ENCODE data around the gene ARHGEF11.

The ARHGEF11 gene

DNA sequence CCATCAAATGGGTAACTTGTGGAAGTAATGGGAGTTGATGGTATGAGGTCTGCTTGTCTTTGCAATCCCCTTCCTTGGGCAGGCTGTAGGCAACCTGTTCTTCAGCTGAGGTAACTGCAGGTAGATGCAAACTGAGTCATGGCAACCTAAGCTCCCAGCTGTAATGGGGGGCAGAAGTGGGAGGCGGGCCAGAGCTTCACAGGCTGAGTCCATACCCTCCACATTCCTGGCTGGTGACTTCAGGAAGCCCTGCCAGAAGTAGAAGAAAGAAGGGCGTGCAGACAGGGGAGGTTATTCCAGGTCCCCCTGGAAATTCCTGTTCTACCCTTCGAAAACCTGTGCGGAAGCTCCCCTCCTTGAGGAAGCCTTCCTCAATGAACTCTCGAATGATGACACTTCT, 44.9 kb downstream of the ARHGEF11 start:
- DNase-seq: no peak

DNA sequence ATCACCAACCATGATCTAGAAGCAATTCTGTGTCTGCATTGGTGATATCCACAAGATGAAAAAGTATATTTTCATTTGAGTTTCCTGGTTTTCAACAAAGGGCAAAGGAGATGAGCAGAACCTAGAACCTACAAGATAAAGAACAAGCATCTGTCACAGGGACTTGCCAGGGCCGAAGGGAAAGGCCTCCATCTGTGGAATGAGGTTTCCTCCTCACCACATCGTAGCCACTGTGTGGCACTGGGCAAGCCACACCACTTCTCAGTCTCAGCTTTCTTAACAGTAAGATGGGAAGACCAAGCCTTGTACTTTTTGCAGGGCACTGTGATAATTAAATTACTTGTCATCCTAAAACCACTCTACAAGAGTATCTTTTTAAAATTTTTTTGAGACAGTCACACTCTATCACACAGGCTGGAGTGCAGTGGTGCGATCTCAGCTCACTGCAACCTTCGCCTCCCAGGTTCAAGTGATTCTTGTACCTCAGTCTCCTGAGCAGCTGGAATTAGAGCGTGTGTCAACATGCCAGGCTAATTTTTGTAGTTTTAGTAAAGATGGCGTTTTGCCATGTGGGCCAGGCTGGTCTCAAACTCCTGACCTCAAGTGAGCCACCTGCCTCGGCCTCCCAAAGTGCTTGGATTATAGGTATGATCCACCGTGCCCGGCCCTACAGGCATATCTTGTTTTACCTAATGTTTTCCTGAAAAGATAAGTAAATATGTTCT, 45.8 kb downstream of the ARHGEF11 start:
- no peak for DNase-seq

DNA sequence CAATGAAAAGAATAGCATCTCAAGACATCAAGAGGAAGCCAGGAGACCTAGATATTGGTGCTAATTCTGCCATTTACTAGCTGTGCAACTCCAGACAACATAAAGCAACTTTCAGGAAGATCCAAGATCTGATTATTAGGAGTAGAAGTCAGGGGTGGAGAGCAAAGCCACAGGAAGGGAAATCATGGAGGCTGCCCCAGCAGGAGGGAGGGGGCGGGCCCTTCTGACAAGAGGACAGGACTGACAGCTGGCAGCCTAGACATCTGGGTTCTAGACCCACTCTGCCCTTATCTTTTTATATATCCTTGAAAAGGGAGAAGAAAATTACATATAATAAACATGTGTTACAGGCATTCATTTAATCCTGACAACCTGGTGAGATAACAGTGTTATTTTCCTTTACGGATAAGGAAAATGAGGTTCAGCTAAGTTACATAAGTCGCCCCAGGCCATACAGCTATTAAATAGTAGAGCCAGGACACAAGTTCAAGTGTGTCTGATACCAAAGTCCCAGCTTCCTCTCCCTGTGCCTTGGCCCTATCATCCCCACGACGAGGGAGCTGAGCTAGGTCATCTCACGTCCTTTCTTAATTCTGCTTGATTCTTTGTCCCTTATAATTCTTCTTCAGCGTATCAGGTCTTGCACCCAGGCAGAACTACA, 46.6 kb downstream of the ARHGEF11 start:
- no peak for DNase-seq

DNA sequence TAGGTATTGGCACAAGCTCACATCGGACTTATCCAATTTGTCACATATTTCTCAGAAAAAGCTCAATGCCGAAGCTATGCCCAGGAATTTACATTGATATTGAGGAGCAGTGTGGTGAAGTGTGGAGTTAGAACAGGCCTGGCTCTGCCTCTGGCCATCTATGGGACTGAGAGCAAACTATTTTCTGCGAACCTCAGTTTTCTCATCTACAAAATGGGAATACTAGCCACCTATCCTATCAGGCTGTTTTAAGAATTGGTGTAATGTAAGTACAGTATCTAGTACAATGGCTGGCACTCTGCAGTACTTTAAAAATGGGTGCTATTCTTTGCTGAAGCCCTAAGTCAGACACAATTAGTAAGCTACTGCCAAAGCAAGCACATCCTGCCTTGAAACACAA, 47.2 kb downstream of the ARHGEF11 start:
- DNase-seq: no peak

DNA sequence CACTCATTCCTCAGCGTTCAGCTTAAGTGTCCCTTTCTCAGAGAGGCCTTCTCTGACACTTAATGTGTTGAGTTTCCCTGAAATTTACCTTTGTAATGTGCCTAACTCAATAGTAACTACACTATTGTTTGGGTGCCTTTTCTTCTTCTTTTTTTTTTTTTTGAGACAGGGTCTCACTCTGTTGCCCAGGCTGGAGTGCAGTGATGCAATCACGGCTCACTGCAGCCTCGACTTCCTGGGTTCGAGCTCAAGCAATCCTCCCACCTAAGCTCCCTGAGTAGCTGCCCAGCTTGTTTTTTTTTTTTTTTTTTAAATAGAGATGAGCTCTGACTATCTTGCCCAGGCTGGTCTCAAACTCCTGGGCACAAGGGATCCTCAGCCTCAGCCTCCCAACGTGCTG, 50.1 kb downstream of the ARHGEF11 start:
- DNase-seq: no peak

DNA sequence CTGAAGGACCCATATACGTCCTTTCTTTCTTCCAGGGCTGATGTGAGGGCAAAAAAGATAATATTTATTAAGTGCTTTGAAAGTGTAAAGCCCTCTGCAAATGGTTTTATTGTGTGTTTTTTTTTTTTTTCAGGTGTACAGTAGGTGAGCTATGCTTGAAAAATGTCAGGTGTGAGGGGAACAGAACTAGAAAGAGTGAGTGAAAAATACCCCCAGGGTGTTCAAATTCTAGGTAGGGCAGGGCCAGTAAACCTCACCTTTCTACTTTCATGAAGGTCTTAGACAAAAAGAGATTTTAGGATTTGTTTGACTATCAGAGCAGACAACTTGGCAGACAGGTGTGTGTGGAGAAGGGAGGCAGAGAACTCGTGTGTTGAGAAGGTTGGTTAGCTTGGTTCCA, 51.3 kb downstream of the ARHGEF11 start:
- DNase-seq: no peak

DNA sequence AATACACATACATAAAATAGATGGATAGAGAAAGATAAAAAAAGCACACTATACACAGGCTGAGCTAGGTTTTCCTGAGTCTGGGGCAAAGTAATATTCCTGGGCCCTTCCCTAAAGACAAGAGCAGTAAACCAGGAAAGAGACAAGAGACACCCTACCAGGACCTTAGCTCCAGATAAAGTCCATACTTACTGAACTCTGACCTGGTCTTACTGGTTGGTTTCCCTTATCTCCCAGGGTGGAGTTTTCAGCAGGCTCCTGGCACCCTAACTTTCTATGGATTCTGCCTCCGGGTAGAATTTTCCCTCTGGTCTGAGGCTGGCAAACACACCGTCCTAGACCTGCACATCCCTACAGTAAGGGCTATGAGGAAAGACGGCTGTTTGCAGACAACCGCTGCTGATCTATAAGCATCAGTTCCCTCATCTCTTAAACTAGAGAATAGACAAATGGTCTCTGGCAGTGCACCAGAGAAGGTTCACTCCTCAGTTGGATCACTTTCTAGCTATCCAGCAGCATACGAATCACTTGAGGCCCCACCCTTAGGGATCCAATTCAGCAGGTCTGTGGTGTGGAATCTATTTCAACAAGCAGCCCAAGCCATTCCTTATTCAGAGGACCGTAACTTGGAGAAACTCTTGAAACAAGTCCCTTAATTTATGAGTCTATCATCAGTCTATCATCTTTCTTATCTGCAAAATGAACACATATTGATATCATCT, 52.0 kb downstream of the ARHGEF11 start:
- no peak for DNase-seq

DNA sequence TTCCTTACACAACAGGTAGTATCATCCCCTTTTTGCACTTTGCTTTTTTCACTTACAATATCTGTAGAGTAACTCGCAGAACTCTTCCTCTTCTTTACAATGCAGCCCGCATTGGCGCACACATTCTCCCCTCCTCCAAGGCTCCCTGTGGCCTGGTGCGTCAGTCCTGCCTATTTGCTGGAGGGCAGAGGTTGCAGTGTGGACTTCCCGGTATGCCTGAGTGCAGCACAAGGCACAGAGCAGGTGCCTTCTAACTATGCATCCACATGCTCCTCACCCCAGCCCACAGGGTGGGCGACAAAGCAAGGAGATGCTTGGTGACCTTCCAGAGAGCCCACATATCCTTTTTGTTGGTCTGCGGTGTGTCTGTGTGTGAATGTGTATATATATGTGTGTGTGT, 53.3 kb downstream of the ARHGEF11 start:
- no peak for DNase-seq

DNA sequence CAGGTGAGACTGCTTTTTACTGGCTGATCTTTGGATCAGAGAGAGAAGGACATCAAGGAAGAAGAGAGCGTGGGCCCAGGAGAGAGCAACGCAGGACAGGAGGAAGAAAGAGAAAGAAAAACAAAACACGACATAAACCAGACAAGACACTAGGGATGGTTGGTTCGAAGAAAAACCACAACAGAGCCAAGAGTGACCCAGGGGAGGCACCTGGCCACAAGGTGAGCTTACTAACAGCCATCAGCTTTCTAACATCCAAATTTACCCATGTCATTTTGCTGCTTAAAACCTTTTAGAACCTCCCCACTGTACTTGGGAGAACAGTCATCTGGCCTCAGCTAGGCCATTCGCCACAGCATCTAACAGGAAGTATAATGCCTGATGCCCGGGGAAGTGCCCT, 57.8 kb downstream of the ARHGEF11 start:
- no peak for DNase-seq

DNA sequence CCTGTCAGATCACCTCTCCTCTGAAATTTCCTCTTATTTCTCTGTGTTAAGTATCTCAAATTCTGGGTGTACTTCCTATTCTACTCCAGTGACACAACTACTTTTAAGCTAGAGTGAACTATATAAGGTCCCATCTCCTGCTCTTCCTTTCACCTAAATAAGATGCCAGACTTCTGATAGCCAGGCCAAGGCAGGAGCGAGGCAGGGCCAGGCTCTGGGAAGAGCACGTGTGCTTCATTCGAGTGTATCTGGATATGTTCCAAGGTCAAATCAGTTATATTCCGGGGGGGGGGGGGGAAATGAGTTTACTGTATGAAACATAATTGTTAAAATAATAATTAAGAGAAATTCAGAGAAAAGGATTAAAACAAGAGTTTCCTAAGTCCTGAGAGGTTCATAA, 65.0 kb downstream of the ARHGEF11 start:
- no peak for DNase-seq

DNA sequence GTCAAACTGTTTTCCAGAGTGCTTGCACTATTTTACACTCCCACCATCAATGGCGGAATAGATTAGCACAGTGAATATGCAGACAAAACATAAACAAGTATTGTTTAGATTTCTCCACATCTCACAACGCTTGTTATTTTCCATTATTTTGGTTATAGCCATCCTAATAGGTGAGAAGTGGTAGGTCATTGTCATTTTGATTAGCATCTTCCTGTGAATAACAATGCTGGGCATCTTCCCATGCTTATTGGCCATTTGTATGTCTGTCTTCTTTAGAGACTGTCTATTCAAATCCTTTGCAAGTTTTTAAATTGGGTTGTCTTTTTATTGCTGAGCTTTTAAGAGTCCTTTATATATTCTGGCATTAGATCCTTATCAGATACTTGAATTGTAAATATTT, 70.5 kb downstream of the ARHGEF11 start:
- no peak for DNase-seq

DNA sequence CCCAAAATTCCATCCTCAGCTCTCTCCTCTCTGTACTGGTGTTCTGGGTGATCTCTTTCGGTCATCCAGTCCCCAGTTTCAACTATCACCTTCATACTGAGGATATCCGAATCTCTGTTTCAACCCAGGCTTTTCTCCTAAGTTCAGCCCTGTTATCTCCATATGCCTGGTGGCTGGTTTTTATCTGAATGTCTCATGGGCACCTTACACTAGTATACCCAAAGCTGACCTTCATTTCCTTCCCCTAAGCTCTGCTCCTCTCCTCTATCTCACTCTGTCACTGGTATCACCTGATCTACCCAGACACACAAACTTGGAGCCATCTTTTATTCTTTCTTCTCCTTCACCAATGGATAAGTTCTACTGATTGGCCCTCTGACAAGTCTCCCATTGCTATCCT, 72.1 kb downstream of the ARHGEF11 start:
- DNase-seq: no peak

DNA sequence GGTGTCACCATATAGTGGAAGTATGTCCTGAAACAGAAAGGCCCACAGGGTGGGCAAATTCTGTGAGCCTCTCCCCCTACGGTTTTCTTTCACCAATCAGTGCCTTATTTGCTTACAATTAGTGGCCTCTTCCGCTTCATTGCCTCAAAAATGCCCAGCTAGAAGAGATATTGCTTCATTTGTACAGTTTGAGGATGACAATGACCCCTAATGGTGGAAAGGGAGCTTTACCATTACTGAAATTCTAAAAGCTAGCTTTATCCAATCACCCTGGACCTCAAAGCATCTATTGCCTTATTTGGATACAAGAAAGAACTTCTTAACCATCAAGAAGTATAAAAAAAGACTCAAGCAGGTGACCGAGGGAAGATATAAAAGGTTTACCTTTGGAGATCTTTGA, 75.5 kb downstream of the ARHGEF11 start:
- DNase-seq: no peak

DNA sequence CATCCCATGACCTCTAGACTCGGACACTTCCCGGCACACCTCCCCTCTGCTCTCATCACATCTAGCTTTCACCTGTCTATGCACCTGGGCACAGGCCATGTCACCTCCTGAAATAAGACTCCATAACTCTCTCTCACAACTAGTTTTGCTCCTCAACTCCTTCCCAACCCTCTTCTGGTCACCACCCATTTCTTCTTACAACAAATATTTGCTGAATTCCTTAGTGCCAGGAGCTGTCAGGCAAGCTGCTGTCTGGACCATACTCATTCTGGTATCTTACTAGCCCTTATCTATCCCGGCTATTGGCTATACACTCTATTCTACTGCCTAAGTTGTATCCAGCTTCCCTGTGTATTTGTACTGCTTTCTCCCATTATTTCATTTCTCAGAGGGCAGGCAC, 76.0 kb downstream of the ARHGEF11 start:
- DNase-seq: no peak

DNA sequence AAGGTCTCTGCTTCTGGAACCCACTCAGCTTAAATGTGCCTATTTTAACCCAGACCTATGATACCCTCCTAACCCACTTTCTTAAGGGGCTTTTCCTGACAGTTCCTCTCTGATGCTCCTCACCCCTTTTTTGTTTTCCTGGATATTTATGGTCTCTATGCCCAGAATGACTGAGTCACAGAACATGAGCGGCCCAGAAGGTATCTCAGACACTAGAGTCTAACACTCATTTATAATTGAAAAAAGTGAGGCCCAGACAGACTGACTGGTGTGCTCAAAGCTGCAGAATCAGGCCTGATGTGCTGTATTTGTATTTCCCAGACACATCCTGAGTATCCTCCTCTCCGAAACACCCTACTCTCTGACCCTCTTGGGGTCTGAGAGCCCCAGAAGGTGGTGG, 81.1 kb downstream of the ARHGEF11 start:
- no peak for DNase-seq

DNA sequence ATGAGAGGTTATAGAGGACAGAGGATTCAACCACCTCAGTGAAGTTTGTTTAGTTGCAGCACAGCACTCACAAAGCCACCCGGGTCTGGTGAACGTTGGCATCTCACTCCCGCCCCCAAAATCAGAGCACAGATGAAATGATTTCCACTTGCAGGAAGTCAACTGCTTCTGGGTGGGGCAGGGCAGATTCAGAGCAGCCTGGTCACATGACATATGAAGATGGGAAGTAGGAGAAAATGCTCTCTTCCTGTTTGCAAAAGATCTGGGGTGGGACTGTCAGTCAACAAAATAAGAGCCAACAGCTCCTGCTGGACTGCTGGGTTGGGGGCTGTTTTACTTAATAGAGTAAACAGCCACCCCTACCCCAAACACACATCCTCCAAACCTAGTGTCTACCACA, 81.9 kb downstream of the ARHGEF11 start:
- no peak for DNase-seq

DNA sequence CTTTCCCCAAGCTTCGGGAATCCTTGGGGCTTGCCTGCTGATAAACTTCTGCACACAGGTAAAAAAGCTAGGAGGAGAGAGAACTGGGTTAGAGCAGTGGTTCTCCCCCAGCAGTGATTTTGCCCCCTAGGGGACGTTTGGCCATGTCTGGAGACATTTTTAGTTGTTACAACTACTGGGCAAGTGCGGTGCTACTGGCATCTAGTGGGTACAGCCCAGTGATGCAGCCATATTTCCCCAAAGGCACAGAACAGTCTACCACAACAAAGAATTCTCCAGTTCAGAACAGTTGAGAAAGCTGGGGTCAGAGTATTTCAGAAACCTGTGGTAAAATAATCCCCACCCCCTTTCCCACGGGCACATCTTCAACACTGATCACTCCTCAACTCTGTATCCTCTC, 83.8 kb downstream of the ARHGEF11 start:
- no peak for DNase-seq

DNA sequence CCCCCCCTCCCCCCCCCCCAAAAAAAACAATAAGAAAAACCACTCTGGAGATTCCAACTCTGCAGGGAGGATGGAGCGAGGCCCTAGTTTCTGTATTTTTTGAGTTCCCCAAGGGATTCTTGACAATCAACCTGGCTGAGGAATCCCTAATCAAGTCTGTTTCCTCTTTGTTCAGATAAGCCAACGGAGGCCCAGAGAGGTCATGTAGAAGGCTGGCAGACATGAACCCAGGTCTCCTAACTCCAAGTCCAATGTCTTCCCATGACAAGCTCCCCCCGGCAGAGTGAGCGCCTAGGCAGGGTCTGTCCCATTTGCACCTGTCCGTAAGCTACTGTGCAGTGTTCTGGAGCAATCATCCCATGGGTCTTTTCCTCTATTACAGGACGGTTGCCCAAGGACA, 85.6 kb downstream of the ARHGEF11 start:
- no peak for DNase-seq

DNA sequence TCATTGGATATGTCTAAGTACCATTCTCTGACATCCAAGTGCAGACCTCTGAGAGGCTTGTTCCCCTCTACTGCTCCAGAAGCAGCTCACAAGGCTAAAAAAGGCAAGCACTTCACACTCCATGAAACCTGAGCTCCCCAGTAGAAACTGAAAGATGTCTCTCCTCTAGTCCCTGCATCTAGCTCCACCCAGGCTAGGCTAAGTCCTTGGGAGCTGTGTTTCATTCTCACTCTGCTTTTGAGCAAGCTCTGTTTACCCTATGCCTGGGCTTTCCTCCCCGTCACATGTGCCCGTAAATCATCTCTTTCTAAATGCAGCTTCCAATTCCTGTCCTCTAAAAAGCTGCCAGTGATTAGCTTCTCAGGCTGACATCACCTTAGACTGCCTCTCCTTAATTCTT, 86.1 kb downstream of the ARHGEF11 start:
- peak in 6 of 58 donors; percentile 10 to 28 (median 20) for DNase-seq

DNA sequence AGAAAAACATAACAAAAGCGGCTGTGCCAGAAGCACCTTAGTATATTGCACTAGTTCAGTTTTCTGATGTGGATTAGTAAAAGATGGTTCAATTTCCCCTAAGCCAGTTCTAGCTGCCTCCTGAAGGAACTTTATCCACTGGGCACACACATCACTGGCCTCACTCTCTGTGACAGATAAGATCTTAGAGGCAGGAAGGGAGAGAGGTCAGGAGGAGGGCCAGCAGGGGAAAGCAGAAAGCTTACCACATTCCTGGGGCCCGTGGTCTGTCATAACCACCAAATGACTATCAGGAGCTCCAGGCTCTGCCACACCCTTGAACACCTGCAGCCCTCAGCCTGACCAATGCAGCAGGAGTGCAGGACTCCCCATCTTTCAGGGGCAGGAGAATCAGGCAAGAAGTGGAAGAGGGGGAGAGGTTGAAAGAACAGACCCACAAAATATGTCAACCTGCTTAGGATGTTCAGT, 87.3 kb downstream of the ARHGEF11 start:
- DNase-seq: no peak

DNA sequence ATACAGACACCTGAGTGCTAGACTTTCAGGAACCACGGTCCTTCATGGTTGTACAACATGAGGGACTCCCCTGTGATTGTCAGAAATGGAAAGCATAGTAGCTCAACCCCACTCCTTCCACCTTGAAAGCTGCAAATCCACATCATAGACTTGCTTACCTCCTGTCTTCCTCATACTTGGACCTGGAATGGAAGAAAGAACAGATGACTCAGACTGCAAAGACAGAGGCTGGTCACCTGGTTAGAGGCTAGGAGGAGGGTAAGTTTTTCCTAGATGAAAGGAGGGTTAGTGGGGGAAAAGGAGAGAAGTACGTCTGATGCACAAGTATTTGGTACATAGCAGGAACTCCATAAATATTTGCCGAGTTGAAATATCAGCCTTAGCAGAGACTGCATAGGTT, 87.9 kb downstream of the ARHGEF11 start:
- no peak for DNase-seq

DNA sequence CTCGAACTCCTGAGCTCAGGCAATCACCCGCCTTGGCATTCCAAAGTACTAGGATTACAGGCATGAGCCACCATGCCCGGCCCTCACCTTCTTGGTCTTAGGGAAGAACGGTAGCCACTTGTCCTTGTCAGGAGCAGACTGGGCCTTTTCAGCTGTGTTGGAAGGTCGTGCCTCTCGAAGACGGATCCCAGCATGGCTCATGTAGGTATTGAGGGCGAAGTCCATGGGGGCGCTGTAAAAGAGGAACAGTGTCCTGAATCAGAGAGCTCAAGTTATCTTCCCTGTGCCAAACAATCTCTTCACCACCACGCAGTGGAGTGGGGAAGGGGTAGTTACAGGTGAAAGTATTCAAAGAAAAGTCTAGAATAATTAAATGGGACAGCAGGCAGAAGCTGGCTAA, 89.2 kb downstream of the ARHGEF11 start:
- DNase-seq: no peak

DNA sequence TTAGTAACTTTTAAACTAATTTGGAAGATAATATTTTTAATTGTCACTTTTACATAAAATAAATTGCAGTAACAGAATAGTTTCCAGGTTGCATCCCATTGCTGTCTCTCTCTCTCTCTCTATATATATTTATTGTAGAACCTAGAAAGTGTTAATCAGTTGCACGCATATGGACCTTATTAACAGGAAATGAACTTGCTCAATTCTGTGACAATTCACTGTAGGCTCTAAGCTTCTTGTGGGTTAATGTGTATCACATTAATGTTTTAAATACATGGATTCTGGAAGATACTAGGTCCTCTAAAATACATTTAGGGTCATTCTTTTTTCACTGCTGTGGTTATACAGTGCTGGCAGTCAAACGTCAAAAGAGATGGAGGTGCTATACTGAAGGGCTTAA, 92.0 kb downstream of the ARHGEF11 start:
- DNase-seq: no peak

Measured in anterior cingulate cortex (tissue), 58 donors.